K562 (cell line): ENCODE results near the gene H2BK1. TPM values are rescaled to one million over a fixed set of nuclear protein-coding genes. Genes with fewer than 3 reads are reported as not detected.

Source experiments
- ATAC-seq: fragments of 200-7000 bp; cut with Tn5 transposase; 3 replicates; pipeline ENCODE4 v1.9.1; 2020; ENCODE audit warnings: moderate library complexity
- BruUV-seq: library from RNA; stranded (reverse); fragments of 400-500 nt; replicated peaks from 2 replicates; lab custom pipeline; 2021; lab: Mats Ljungman, UMichigan
- CTCF ChIA-PET: fragments of 300-600 bp; formaldehyde crosslinking; extraction: SDS; loops from one replicate; lab custom pipeline; 2021; ENCODE audit warnings: low intra/inter-chr PET ratio; lab: Yijun Ruan, JAX
- POLR2A ChIA-PET: fragments of 300-600, 350-650 bp; sonication (Branson Sonifier 250); formaldehyde crosslinking; extraction: SDS; loops from one replicate; lab custom pipeline; 2021; ENCODE audit warnings: antibody characterized with exemption, inconsistent platforms; lab: Yijun Ruan, JAX
- DNase-seq, 4 experiments: peaks; one replicate each; pipeline versions ENCODE4 v3.0.0 to v3.0.0-alpha.2; 2011 to 2018; ENCODE audit warnings: low spot score in 3 of 4, mixed read lengths in 3 of 4; ENCODE audit errors: extremely low read depth in 1 of 4
- FAIRE-seq: peaks from 2 replicates; lab custom pipeline; 2011; peaks lifted over from hg19 to GRCh38; lab: Jason Lieb, UNC
- H2AFZ ChIP-seq: 2 replicates; pipeline ENCODE4 v1.6.0; 2011; ENCODE audit warnings: low read depth, low read length, control low read depth, inconsistent platforms
- H3K27ac ChIP-seq: fragments of 200-600 bp; 3 replicates; pipeline ENCODE4 v1.8.0; 2011; ENCODE audit warnings: low read depth, mild to moderate bottlenecking, control low read depth, inconsistent platforms, low read length, moderate library complexity, mixed read lengths; ENCODE audit errors: extremely low read depth
- H3K27me3 ChIP-seq, 2 experiments: fragments of 300-600 bp in 1 of 2; 2 replicates in 1 of 2; 3 replicates in 1 of 2; pipeline versions ENCODE4 v1.6.0 to v1.8.0; 2011; ENCODE audit warnings: inconsistent platforms in 2 of 2, low read length in 2 of 2, mild to moderate bottlenecking in 1 of 2, mixed read lengths in 1 of 2, moderate library complexity in 1 of 2; ENCODE audit not compliant: control insufficient read depth in 2 of 2, insufficient read depth in 2 of 2
- H3K36me3 ChIP-seq: fragments of 300-600 bp; 3 replicates; pipeline ENCODE4 v1.8.0; 2011; ENCODE audit warnings: mild to moderate bottlenecking, low read length, inconsistent platforms; ENCODE audit not compliant: control insufficient read depth, insufficient read depth
- H3K4me1 ChIP-seq, 2 experiments: fragments of 200-600 bp in 1 of 2; replicated peaks in 1 of 2; 2 replicates in 1 of 2; 3 replicates in 1 of 2; pipeline versions ENCODE4 v1.5.1 to v1.8.0; 2011; ENCODE audit warnings: inconsistent platforms in 2 of 2, low read length in 2 of 2, mild to moderate bottlenecking in 1 of 2, mixed read lengths in 1 of 2, moderate library complexity in 1 of 2; ENCODE audit not compliant: control insufficient read depth in 2 of 2, insufficient read depth in 2 of 2
- H3K4me2 ChIP-seq: 2 replicates; pipeline ENCODE4 v1.6.1; 2011; ENCODE audit warnings: low read length, control low read depth, inconsistent platforms, mixed read lengths; ENCODE audit not compliant: insufficient read depth
- H3K4me3 ChIP-seq: fragments of 200-600 bp; sonication (generic), shearing (Covaris generic); 2 replicates; pipeline ENCODE4 v1.5.1; 2016; ENCODE audit warnings: control low read depth, inconsistent platforms
- H3K79me2 ChIP-seq: fragments of 200-600 bp; 3 replicates; pipeline ENCODE4 v1.8.0; 2011; ENCODE audit warnings: low read length, inconsistent platforms; ENCODE audit not compliant: control insufficient read depth, insufficient read depth
- H3K9ac ChIP-seq, 2 experiments: 2 replicates each; pipeline versions ENCODE4 v1.6.0 to v1.6.1; 2011; ENCODE audit warnings: low read depth in 2 of 2, low read length in 2 of 2, control low read depth in 1 of 2, inconsistent platforms in 1 of 2, mild to moderate bottlenecking in 1 of 2, mixed read lengths in 1 of 2; ENCODE audit not compliant: insufficient read depth in 1 of 2
- H3K9me1 ChIP-seq: one replicate; pipeline ENCODE4 v1.6.0; 2011; ENCODE audit warnings: inconsistent platforms, mild to moderate bottlenecking, low read length, moderate library complexity; ENCODE audit not compliant: control insufficient read depth, insufficient read depth
- H3K9me3 ChIP-seq: replicated peaks from 2 replicates; pipeline ENCODE4 v1.5.1; 2011; ENCODE audit warnings: low read depth, low read length, inconsistent platforms; ENCODE audit not compliant: control insufficient read depth, insufficient read depth
- H4K20me1 ChIP-seq: replicated peaks from 2 replicates; pipeline ENCODE4 v1.6.1; 2011; ENCODE audit warnings: low read length, inconsistent platforms, mixed read lengths; ENCODE audit not compliant: control insufficient read depth, insufficient read depth
- MEF2D ChIP-seq: conservative IDR thresholded peaks from 2 replicates; pipeline ENCODE4 v1.6.1; 2016; ENCODE audit warnings: low read depth, missing genetic modification characterization, missing compliant biosample characterization
- MYC ChIP-seq, 2 experiments: fragments of 250-450 bp in 1 of 2; sonication (Bioruptor Pico) in 1 of 2; IDR thresholded peaks; 2 replicates each; pipeline versions ENCODE4 v1.5.1 to v1.6.1; 2012 to 2021; ENCODE audit warnings: low read depth in 2 of 2, borderline replicate concordance in 1 of 2, improper control_type of control experiment in 1 of 2, low read length in 1 of 2, mild to moderate bottlenecking in 1 of 2, moderate library complexity in 1 of 2
- WGBS: fragments of 100-300 bp; shearing (Covaris generic); methylation state at CpG from one replicate; pipeline ENCODE4 v1.1.6; 2016; ENCODE audit warnings: low coverage, mixed read lengths; ENCODE audit not compliant: insufficient coverage; ENCODE audit errors: missing lambda C conversion rate; 5-methylcytosine and 5-hydroxymethylcytosine counted together
- in situ Hi-C: fragments of 300-500 bp; cut with MboI; formaldehyde crosslinking; loops from 4 replicates; pipeline ENCODE4 v1.15.0; 2018; ENCODE audit warnings: inconsistent platforms, mixed read lengths
- intact Hi-C: fragments of 100-400 bp; cut with micrococcal nuclease; formaldehyde crosslinking; loops from 2 replicates; pipeline ENCODE4 v1.14.2; 2022
- polyA plus RNA-seq, 8 experiments: library from polyadenylated mRNA; depleted of rRNA in 4 of 8; stranded (reverse) in 5 of 8; unstranded in 3 of 8; fragments of >200 nt; fragmentation: Nextera tagmentation in 2 of 8; fragmentation: Illumina TruSeq in 1 of 8; extraction: Ambion mirVana in 2 of 8; extraction: Trizol in 1 of 8; gene quantifications; 2 replicates each; pipeline versions ENCODE4 v1.2.1 to v1.2.3, GENCODE V29; 2011 to 2014; ENCODE audit warnings: inconsistent platforms in 1 of 8, missing spikeins in 1 of 8
- total RNA-seq, 7 experiments: library from RNA; depleted of rRNA in 6 of 7; stranded (reverse); fragments of >200 nt in 6 of 7; fragmentation: Illumina TruSeq in 2 of 7; extraction: Trizol in 2 of 7; gene quantifications; 2 replicates each; pipeline versions ENCODE4 v1.2.1 to v1.2.3, GENCODE V29; 2011 to 2021; ENCODE audit warnings: low replicate concordance in 1 of 7
- TF ChIP-seq, protein P1 (sequence below): sonication (generic); formaldehyde crosslinking; IDR thresholded peaks from 2 replicates; pipeline ENCODE4 v1.8.0; 2023; ENCODE audit warnings: mild to moderate bottlenecking, missing genetic modification reagents

The H2BK1 gene
- total and polyA plus RNA-seq, 9 of the 15 experiments (the other 6 are each of a cell fraction or from before 2014, with no cell fraction given), result not detected

DNA sequence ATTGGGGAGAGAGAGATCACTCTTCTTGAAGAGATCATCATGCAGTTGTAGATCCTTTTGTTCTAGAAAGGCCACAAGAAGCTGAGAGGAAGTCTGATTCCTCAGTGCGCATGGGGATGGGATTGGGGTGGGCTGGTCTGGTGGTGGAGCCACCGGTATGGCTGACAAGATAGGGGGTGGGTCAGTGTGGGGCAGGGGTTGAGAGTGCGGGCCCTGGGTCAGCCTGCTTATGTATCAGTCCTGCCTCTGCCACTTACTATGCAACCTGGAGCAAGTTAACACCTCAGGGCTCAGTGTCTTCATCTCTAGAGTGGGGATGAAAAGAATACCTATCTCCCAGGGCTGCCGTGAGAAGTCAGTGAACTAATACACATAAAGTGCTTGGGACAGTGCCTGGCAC is 30.2 kb upstream of the H2BK1 start:
- ATAC-seq (no peak), FAIRE-seq (no peak), DNase-seq (no peak)
- H3K9ac ChIP-seq, result no peak overlapping the region
- no peak overlapping the region for H3K4me2 ChIP-seq
- H3K79me2 ChIP-seq, result no peaks in the 10 kb centered on the region
- H2AFZ ChIP-seq, result no peak overlapping the region
- no peak overlapping the region for H3K27ac ChIP-seq
- in situ Hi-C loops (no loop called here), intact Hi-C loops (loop anchor here (2.0 to 5.0 kb wide), 2 partner anchors 34 to 48 kb away; no protein-coding TSS in a partner anchor)
- ChIA-PET CTCF (no interaction called here), POLR2A (interaction anchor here (0.9 to 3.4 kb wide), 2 partner anchors 12 to 15 kb away, joined by 3 to 14 read pairs; no protein-coding TSS in a partner anchor)
- H3K4me1 ChIP-seq, result peaks cover 16 to 38% of the 10 kb centered on the region in 2 experiments; a peak in 4 of 5 replicates
- BruUV-seq, result no TSS peak
- peaks cover 26% of the 10 kb centered on the region; the same call in 2 of the 3 replicates for H3K36me3 ChIP-seq
- peaks cover 8% of the 10 kb centered on the region for H3K9me1 ChIP-seq
- peaks cover 0 to 9% of the 10 kb centered on the region in 2 experiments; a peak in 1 of 5 replicates for H3K27me3 ChIP-seq
- H4K20me1 ChIP-seq, result peaks cover 58% of the 10 kb centered on the region
- H3K9me3 ChIP-seq, result no peaks in the 10 kb centered on the region
- no peak overlapping the region for H3K4me3 ChIP-seq
- 22% methylated on average over 3 of the region's 4 CpGs for WGBS
- no peak for TF ChIP-seq MEF2D (tag)
- no peak for TF ChIP-seq MYC (IDR thresholded peaks at IDR 0.05; ENCODE audit: low read depth, low read length)
- TF ChIP-seq MYC (CRISPR knock-in tag; IDR thresholded peaks at IDR 0.05; ENCODE audit: borderline replicate concordance, low read depth), result peak; percentile 24; the same call in 1 of the 2 replicates
- TF ChIP-seq, protein P1, sequence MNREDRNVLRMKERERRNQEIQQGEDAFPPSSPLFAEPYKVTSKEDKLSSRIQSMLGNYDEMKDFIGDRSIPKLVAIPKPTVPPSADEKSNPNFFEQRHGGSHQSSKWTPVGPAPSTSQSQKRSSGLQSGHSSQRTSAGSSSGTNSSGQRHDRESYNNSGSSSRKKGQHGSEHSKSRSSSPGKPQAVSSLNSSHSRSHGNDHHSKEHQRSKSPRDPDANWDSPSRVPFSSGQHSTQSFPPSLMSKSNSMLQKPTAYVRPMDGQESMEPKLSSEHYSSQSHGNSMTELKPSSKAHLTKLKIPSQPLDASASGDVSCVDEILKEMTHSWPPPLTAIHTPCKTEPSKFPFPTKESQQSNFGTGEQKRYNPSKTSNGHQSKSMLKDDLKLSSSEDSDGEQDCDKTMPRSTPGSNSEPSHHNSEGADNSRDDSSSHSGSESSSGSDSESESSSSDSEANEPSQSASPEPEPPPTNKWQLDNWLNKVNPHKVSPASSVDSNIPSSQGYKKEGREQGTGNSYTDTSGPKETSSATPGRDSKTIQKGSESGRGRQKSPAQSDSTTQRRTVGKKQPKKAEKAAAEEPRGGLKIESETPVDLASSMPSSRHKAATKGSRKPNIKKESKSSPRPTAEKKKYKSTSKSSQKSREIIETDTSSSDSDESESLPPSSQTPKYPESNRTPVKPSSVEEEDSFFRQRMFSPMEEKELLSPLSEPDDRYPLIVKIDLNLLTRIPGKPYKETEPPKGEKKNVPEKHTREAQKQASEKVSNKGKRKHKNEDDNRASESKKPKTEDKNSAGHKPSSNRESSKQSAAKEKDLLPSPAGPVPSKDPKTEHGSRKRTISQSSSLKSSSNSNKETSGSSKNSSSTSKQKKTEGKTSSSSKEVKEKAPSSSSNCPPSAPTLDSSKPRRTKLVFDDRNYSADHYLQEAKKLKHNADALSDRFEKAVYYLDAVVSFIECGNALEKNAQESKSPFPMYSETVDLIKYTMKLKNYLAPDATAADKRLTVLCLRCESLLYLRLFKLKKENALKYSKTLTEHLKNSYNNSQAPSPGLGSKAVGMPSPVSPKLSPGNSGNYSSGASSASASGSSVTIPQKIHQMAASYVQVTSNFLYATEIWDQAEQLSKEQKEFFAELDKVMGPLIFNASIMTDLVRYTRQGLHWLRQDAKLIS (CRISPR knock-in tag), result 0 out of 2 replicates have a peak, but pooled peaks have one; percentile 38
